GM20000 (cell line): Measurements from ENCODE around the gene GREB1.

Experiments
- DNase-seq: peaks from one replicate; pipeline ENCODE4 v3.0.0; 2012; ENCODE audit warnings: low spot score
- TF ChIP-seq, protein P1 (sequence below): IDR thresholded peaks from 2 replicates; pipeline ENCODE4 v1.5.1; 2012; ENCODE audit warnings: mild to moderate bottlenecking, control low read depth; ENCODE audit errors: extremely low read depth, missing control alignments

The GREB1 gene

DNA sequence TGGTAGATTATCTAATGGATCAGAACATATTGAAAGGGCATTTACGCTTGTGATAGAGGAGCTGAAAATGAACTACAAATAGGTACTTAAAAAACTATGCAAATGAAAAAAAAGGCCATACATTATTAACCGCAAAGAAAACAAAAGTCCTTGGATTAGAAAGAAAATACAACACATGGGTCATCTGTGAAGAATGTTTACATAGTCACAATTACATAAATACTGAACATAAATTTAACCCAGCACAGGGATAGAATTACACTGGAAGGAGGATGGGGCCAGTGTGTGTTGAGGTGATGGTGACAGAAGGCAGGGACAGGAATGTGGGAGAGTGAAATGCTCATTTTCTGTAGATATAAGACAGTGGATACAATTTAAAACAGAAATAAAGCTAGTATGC, 129.6 kb downstream of the GREB1 start:
- TF ChIP-seq, protein P1, sequence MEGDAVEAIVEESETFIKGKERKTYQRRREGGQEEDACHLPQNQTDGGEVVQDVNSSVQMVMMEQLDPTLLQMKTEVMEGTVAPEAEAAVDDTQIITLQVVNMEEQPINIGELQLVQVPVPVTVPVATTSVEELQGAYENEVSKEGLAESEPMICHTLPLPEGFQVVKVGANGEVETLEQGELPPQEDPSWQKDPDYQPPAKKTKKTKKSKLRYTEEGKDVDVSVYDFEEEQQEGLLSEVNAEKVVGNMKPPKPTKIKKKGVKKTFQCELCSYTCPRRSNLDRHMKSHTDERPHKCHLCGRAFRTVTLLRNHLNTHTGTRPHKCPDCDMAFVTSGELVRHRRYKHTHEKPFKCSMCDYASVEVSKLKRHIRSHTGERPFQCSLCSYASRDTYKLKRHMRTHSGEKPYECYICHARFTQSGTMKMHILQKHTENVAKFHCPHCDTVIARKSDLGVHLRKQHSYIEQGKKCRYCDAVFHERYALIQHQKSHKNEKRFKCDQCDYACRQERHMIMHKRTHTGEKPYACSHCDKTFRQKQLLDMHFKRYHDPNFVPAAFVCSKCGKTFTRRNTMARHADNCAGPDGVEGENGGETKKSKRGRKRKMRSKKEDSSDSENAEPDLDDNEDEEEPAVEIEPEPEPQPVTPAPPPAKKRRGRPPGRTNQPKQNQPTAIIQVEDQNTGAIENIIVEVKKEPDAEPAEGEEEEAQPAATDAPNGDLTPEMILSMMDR: no peak
- DNase-seq: no peak

DNA sequence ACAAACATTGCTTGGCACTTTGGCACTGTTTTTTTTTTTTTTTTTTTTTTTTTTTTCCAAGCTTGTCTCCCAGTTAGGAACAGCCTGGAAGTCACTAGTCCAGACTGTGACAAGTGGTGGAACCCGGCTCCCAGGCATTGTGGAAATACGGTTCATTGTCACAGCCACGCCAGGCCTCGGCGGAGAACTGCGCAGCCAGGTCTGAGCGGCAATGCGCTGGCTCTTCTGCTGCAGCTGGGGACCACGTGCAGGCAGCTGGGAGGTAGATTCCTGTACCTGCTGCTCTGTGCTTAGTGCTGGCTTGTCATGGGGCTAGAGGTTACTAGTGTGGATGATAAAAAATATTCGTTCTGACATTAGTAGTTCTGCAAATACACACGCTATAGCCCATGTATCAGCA, 131.2 kb downstream of the GREB1 start:
- TF ChIP-seq, protein P1: no peak
- DNase-seq: no peak

DNA sequence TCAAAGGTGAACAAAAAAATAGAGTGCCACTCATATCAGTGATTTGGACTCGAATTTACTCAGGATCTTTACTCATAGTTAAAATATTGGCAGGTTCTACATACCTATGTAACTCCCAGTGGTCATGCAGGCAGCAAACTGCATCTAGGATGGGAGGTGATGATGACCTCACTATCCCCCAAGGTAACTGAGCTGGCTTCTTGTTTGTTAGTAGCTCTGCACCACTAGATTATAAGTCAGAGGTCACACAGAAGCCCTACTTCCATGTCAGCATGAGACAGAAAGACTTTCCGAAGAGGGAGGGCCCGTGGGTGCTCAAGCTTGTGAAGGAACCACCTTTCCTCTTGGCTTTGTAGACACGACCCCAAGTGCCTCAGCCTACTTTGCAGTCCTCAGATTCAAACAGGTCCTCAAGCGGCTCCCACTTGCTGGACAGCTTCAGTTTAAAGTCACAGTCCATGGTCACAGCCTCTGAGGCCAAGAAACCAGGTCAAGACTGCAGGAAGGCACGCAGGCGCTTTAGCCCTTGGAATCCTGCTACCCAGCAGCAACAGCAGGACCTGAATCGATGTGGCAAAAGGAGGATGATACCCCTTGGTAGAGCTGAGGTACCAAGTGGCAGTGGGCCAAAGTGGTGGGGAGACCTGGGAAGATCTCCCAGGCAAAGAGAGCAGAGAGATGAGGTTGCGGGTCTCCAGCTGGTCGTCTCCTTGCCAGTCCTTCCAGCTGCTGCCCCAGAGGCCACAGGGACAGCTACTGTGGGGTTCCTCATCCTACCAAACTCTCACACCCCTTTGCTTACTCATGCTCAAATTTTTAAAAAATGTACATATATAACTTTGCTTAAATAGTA, 131.9 kb downstream of the GREB1 start:
- no peak for DNase-seq
- TF ChIP-seq, protein P1: no peak

DNA sequence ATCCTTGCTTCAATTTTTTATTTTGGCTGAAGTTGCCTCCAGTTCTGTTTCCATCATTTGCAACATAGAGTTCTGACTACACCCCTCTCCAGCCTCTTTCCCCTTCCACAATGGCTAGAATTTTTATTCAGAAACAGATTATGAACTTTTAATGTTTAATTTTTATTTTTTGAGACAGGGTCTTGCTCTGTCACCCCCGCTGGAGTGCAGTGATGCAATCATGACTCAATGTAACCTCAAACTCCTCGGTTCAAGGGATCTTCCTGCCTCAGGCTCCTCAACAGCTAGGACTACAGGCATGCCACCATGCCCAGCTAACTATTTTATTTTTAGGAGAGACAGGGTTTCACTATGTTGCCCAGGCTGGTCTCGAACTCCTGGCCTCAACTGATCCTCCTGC, 133.3 kb downstream of the GREB1 start:
- no peak for DNase-seq
- TF ChIP-seq, protein P1: no peak

DNA sequence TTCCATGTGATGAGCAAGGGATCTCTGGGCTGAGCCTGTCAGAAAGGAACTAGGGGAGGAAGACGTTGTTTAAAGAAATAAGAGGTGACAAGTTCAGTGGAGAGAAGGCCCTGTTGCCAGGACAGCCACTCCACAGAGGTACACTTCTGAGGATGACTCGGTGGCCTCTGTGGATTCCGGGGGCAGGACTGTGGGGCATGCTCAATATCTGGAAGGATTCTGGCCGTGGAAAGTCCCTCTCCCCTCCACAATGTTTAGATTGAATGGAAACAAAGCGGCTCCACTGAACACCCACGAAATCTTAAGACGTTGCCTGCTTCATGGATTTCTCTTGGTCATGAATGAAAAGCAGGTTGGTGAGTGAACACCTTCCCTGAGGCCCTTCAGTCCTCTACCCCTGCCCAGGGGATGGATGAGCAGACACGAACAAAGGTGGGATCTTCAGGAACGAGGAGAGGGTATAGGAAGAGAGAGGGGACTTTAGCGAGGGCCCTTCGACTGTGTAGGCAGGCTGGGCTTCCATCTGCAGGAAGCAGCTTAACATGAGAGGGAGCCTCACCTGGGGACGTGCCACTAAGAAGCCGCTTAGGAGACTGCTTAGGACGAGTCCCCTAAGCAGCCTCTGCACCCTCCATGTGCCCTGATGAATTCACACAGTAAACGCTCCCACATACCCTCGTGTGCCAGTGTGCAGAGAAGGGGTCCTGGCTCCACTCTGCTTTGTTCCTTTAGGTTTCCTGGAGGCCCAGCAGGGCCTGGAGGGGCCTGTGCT, 134.2 kb downstream of the GREB1 start:
- no peak for DNase-seq
- TF ChIP-seq, protein P1: no peak

DNA sequence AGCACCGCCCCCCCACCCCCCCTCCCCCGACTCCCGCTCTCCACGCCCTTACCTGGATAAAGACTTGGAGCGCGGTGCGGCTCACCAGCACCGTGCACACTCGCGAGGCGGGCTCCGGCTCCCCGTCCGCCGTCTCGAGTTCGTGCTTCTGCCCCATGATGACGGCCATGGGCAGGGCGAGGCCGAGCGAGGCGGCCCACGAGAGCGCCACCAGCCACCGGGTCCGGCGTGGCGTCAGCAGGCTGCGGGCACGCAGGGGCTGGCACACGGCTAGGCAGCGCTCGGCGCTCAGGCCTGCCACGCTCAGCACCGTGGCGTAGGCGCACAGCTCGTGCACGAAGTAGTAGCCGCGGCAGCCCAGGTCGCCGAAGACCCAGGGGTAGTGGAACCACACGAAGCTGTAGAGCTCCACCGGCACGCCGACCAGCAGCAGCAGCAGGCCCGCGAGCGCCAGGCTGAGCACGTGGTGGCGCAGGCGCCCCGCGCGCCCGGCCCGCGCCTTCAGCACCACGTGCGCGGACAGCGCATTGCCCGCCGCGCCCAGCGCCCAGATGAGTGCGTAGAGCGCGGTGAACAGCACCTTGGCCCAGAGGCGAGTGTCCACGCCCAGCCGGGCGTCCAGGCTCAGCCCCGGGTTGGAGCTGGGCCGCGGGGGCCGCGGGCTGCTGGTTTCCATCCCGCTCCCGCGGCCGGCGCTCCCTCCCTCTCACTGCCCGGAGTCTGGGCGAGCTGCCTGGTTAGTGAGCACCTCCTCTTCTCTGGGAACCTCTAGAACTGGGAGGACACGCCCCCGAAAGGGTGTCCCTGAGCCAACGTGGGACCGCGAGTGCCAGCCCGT, 135.8 kb downstream of the GREB1 start, which contains the start of gene NTSR2:
Gene NTSR2 (minus strand): TSS at position 742 of the 838 bp plus-strand sequence. CDS start 66 bp downstream, at position 676.
- peak; percentile 58 for DNase-seq
- TF ChIP-seq, protein P1: no peak

DNA sequence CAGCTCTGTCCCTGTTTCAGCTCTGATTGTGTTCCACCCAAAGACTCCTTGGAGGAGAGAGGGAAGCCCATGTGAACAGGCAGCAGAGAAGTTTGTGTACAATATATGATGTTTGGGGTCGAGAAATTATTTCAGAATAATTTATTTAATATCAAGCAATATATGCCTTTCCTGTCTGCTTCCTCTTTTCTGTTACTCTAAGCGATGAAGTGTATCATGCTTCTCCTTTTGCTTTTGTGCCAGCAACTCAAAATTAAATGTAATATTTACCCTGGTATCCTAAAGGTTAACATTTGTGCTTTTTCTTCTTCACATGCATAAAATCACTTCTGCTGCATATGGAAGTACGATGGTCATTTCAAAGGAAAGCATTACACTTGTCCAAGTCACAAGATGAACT, 138.6 kb downstream of the GREB1 start:
- no peak for DNase-seq
- TF ChIP-seq, protein P1: no peak
